MM.1S (cell line): Measurements from ENCODE around the gene SBDS.

Source experiments
- EZH2 ChIP-seq: fragments of 300-600 bp; sonication (generic); optimal IDR thresholded peaks from 2 replicates; pipeline ENCODE3; 2017; ENCODE audit warnings: low read depth, mild to moderate bottlenecking, antibody characterized with exemption, low read length, mixed read lengths
- TF ChIP-seq, protein P1 (sequence below): fragments of 300-600 bp; sonication (generic); IDR thresholded peaks from 2 replicates; pipeline ENCODE4 v1.5.1; 2016; ENCODE audit warnings: antibody characterized with exemption, low read length, mixed read lengths

DNA sequence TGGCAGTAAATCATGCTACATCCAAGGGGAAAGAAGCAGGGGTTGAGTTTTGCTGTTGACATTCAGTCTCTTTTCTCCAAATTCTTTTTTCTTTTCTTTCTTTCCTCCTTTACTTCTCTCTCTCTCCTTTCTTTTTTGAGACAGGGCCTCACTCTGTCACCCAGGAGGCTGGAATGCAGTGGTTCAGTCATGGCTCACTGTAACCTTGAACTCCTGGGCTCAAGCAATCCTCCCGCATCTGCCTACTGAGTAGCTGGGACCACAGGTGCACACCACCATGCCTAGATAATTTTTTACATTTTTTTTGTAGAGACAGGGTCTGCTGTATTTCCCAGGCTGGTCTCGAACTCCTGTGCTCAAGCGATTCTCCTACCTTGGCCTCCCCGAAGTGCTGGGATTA lies 35.2 kb downstream of the SBDS start:
- TF ChIP-seq, protein P1, sequence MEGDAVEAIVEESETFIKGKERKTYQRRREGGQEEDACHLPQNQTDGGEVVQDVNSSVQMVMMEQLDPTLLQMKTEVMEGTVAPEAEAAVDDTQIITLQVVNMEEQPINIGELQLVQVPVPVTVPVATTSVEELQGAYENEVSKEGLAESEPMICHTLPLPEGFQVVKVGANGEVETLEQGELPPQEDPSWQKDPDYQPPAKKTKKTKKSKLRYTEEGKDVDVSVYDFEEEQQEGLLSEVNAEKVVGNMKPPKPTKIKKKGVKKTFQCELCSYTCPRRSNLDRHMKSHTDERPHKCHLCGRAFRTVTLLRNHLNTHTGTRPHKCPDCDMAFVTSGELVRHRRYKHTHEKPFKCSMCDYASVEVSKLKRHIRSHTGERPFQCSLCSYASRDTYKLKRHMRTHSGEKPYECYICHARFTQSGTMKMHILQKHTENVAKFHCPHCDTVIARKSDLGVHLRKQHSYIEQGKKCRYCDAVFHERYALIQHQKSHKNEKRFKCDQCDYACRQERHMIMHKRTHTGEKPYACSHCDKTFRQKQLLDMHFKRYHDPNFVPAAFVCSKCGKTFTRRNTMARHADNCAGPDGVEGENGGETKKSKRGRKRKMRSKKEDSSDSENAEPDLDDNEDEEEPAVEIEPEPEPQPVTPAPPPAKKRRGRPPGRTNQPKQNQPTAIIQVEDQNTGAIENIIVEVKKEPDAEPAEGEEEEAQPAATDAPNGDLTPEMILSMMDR: no peak
- no peak for TF ChIP-seq EZH2
